ENCODE data around the gene STX1A.

STX1A gene

DNA sequence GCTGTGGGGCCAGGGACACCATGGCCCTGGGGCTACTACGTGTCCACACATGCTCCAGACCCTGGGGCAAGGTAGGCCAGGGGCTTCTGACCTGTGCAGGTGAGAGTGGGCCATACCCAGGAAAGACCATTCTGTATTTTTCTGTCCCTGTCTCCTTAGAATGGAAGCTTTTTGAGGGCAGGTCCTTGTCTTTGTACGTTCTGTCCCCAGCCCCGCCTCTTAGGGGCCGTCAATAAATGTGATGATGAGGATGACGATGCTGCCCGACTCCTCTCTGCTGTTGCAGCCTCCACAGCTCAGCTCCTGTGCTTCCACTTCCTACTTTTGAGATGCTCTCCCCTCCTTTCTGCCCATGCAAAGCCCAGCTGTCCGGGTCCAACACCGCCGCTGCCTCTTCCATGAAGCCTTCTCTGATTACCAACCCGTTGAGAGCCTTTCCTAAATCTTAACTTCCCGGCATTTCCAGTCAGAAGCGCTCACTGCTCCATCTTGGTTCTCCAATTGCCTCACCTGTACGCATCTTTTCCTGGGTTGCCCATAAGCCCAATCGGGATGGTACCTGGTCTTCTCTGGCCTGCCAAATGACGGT is 47.5 kb downstream of the STX1A start:
- no peak overlapping the region for H2AFZ ChIP-seq (ENCODE audit: low read length)
- no peaks in the 10 kb centered on the region for H3K79me2 ChIP-seq (ENCODE audit: insufficient read depth, low read length)
- no peaks in the 10 kb centered on the region for H3K9me2 ChIP-seq (ENCODE audit: low read depth, low read length)

DNA sequence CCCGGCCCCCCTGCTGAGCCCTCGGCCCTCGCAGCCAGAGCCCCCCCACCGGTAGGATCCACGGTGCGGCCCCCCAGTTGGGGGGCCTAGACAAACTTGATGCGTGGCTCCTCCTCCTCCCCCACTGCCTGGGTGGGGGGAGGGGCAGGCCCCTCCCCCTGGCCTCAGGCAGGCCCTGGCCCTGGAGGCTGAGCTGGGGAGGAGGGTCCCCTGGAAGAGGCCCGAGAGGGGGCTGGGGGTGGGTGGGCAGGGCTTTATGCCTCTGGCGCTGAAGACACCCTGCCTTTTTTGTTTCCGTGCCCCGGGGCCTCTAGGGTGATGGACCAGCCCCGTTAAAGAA is 48.2 kb downstream of the STX1A start:
- Histone ChIP-seq H3K9me3 (ENCODE audit: low read length) (no peaks in the 10 kb centered on the region), H3K4me1 (ENCODE audit: insufficient read depth, low read length, severe bottlenecking) (peaks cover 11% of the 10 kb centered on the region), H4K20me1 (ENCODE audit: insufficient read depth, low read length) (no peaks in the 10 kb centered on the region), H3K27me3 (ENCODE audit: insufficient read depth, low read length) (peaks cover 6% of the 10 kb centered on the region; the same call in 1 of the 2 replicates), H3K9ac (ENCODE audit: low read length) (no peak overlapping the region), H3K4me2 (ENCODE audit: low read length) (no peak overlapping the region), H3K9me2 (ENCODE audit: low read depth, low read length) (no peaks in the 10 kb centered on the region), H3K4me3 (ENCODE audit: low read depth, low read length, poor library complexity, severe bottlenecking) (no peak overlapping the region), H3F3A (ENCODE audit: insufficient read depth, low read length) (no peaks in the 10 kb centered on the region), H3K36me3 (ENCODE audit: insufficient read depth, low read length) (no peaks in the 10 kb centered on the region), H2AFZ (ENCODE audit: low read length) (no peak overlapping the region), H3K79me2 (ENCODE audit: insufficient read depth, low read length) (no peaks in the 10 kb centered on the region), H3K27ac (ENCODE audit: low read depth, low read length, poor library complexity, severe bottlenecking) (no peak overlapping the region)
- TF ChIP-seq EZH2 (IDR thresholded peaks at IDR 0.05; ENCODE audit: borderline replicate concordance, low read length): no peak
- no peak for TF ChIP-seq CTCF (IDR thresholded peaks at IDR 0.05; ENCODE audit: low read length)

More for the DNA sequence above, 47.5 kb downstream of the STX1A start:
- peaks cover 11% of the 10 kb centered on the region for H3K4me1 ChIP-seq (ENCODE audit: insufficient read depth, low read length, severe bottlenecking)
- TF ChIP-seq CTCF (IDR thresholded peaks at IDR 0.05; ENCODE audit: low read length) (no peak), EZH2 (IDR thresholded peaks at IDR 0.05; ENCODE audit: borderline replicate concordance, low read length) (no peak)
- H3K4me2 ChIP-seq (ENCODE audit: low read length): no peak overlapping the region
- peaks cover 6% of the 10 kb centered on the region; the same call in 1 of the 2 replicates for H3K27me3 ChIP-seq (ENCODE audit: insufficient read depth, low read length)
- H3K36me3 ChIP-seq (ENCODE audit: insufficient read depth, low read length): no peaks in the 10 kb centered on the region
- no peak overlapping the region for H3K9ac ChIP-seq (ENCODE audit: low read length)
- H3K9me3 ChIP-seq (ENCODE audit: low read length): no peaks in the 10 kb centered on the region
- no peaks in the 10 kb centered on the region for H3F3A ChIP-seq (ENCODE audit: insufficient read depth, low read length)
- no peak overlapping the region for H3K4me3 ChIP-seq (ENCODE audit: low read depth, low read length, poor library complexity, severe bottlenecking)
- H3K27ac ChIP-seq (ENCODE audit: low read depth, low read length, poor library complexity, severe bottlenecking): no peak overlapping the region
- H4K20me1 ChIP-seq (ENCODE audit: insufficient read depth, low read length): no peaks in the 10 kb centered on the region

DNA sequence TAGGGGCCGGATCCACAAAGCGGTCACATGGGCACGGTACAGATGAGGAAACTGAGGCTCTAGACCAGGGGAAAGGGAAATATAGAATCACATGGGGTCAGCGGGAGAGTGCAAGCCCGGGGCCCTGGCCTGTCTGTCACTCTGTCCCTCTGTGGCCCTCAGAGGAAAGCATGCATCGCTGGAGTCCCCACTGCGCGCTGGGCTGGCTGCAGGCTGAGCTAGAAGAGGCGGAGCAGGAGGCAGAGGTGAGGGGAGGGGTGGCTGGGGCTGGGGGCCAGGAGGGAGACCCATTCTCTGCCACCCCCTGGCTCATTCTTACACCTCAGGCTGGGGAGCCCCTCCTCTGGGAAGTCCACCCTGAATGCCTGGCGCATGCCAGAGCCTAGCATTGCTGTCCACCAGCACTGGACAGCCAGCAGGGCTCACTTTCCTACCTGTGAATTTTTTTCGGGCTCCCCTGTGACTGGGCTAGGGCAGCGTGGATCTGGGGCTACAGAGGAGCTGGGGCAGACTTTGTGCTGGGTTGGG is 49.5 kb downstream of the STX1A start:
- no peak for TF ChIP-seq EZH2 (IDR thresholded peaks at IDR 0.05; ENCODE audit: borderline replicate concordance, low read length)
- no peak for TF ChIP-seq CTCF (IDR thresholded peaks at IDR 0.05; ENCODE audit: low read length)
- no peak overlapping the region for H2AFZ ChIP-seq (ENCODE audit: low read length)
- H3K9ac ChIP-seq (ENCODE audit: low read length): no peak overlapping the region
- no peak overlapping the region for H3K4me2 ChIP-seq (ENCODE audit: low read length)
- no peak overlapping the region for H3K4me3 ChIP-seq (ENCODE audit: low read depth, low read length, poor library complexity, severe bottlenecking)
- peaks cover 6% of the 10 kb centered on the region; the same call in 1 of the 2 replicates for H3K27me3 ChIP-seq (ENCODE audit: insufficient read depth, low read length)
- no peak overlapping the region for H3K27ac ChIP-seq (ENCODE audit: low read depth, low read length, poor library complexity, severe bottlenecking)
- H3K36me3 ChIP-seq (ENCODE audit: insufficient read depth, low read length): no peaks in the 10 kb centered on the region
- H3K9me2 ChIP-seq (ENCODE audit: low read depth, low read length): no peaks in the 10 kb centered on the region
- no peaks in the 10 kb centered on the region for H4K20me1 ChIP-seq (ENCODE audit: insufficient read depth, low read length)
- H3K9me3 ChIP-seq (ENCODE audit: low read length): no peaks in the 10 kb centered on the region
- H3K79me2 ChIP-seq (ENCODE audit: insufficient read depth, low read length): no peaks in the 10 kb centered on the region
- H3F3A ChIP-seq (ENCODE audit: insufficient read depth, low read length): no peaks in the 10 kb centered on the region
- H3K4me1 ChIP-seq (ENCODE audit: insufficient read depth, low read length, severe bottlenecking): peaks cover 11% of the 10 kb centered on the region

Data from OCI-LY1 (cell line).